GM12872 (cell line): ENCODE data around the gene TAX1BP1.

Source experiments
- CTCF ChIP-seq: IDR thresholded peaks from 3 replicates; pipeline ENCODE4 v1.5.1; 2011; ENCODE audit warnings: low read depth, mild to moderate bottlenecking, low read length, moderate library complexity; ENCODE audit not compliant: insufficient read depth

The TAX1BP1 gene

GRCh38 chr7:27751888-27752660 is 12.1 kb downstream of the TAX1BP1 start:
- TF ChIP-seq CTCF = no peak

- TF ChIP-seq CTCF = no peak
Measured at GRCh38 chr7:27753863-27754262, 13.9 kb downstream of the TAX1BP1 start.

DNA sequence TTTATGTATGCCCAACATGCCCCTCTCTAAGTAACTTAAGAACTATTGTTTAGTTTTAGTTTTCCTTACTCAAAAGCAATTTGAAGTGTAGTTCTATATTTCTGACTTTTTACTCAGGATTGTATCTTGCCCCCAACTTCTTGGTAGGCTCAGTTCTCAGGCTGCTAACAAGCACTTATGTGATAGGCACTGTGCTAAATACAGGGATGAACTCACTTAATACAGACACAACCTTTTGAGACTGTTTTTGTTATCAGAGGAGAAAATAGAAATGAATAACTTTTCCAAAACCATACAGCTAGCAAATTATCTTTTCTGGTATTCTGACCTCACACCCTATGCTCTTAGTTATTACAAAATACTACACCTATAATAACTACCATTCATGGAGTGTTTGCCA is 16.3 kb downstream of the TAX1BP1 start:
- TF ChIP-seq CTCF = no peak

DNA sequence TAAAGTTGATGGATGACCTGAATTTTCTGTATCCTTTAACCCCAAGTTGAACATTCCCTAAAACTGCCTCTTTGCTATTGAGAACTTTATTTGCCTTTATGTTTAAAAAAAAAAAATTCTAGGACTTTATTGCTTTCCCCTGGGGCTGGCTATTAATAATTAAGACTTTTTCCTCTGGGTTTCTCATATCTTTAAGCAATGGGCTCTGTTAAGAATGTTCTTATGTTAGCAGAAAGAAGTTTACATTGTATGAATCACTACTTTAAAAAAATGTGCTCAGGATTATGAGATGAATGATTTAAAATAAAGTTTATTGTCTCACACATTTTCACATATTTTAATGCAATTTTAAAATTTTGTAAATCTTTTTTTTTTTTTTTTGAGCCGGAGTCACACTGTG is 19.5 kb downstream of the TAX1BP1 start:
- TF ChIP-seq CTCF = no peak

- TF ChIP-seq CTCF = no peak
Measured at GRCh38 chr7:27762062-27762461, 22.1 kb downstream of the TAX1BP1 start.

GRCh38 chr7:27763983-27764508 is 24.1 kb downstream of the TAX1BP1 start:
- TF ChIP-seq CTCF = no peak

- TF ChIP-seq CTCF = no peak
Measured at GRCh38 chr7:27765841-27766240, 25.9 kb downstream of the TAX1BP1 start.

GRCh38 chr7:27767374-27767773 is 27.4 kb downstream of the TAX1BP1 start:
- TF ChIP-seq CTCF = no peak
